ENCODE data around the gene NOS2. TPM values are rescaled to one million over a fixed set of nuclear protein-coding genes. Genes with fewer than 3 reads are reported as not detected.

The NOS2 gene
- polyA plus RNA-seq, 1 donor (not counting 4 experiments of a cell fraction or from before 2014, with no cell fraction given): not detected

DNA sequence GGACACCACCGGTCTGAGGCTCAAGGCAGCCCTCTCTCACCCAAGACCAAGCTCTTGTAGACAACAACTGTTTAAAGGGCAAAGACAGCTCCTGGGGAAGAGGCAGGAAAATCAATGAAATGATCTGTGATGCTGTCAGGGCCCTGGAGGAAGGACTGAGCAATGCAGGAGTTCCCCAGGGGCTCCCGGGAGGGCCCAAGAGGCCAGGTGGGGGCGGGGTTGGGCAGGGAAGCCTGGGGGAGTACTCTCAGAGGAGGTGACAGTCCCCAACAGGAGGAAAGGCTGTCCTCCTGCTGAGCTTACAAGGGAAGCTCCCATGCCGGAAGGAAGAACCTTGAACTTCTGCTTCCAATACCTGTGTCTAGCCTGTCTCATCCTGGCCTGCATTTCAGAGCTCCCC is 8.3 kb upstream of the NOS2 start:
- Histone ChIP-seq H4K20me1 (ENCODE audit: control insufficient read depth, extremely low read depth, insufficient read depth, low read length) (no peaks in the 10 kb centered on the region), H3K4me3 (ENCODE audit: control insufficient read depth in 2 of 3, extremely low read depth in 1 of 3, insufficient read depth in 2 of 3, low read depth in 1 of 3, low read length in 3 of 3) (no peak overlapping the region), H3K4me2 (ENCODE audit: control insufficient read depth, extremely low read depth, insufficient read depth, low read depth, low read length) (no peak overlapping the region), H3K79me2 (ENCODE audit: control insufficient read depth, insufficient read depth, low read length) (no peaks in the 10 kb centered on the region), H3K9me1 (ENCODE audit: control insufficient read depth, extremely low read depth, insufficient read depth, low read length) (no peaks in the 10 kb centered on the region), H3K9me3 (ENCODE audit: control insufficient read depth, low read depth, low read length) (no peaks in the 10 kb centered on the region), H3K27me3 (ENCODE audit: control insufficient read depth, extremely low read depth, insufficient read depth, low read length) (peaks cover 18% of the 10 kb centered on the region), H2AFZ (ENCODE audit: control insufficient read depth, low read length) (no peak overlapping the region), H3K4me1 (ENCODE audit: control insufficient read depth, extremely low read depth, insufficient read depth, low read length) (peaks cover 5% of the 10 kb centered on the region), H3K27ac (ENCODE audit: control insufficient read depth, insufficient read depth, low read length) (no peak overlapping the region), H3K9ac (ENCODE audit: control insufficient read depth, extremely low read depth, insufficient read depth, low read length) (no peak overlapping the region), H3K36me3 (ENCODE audit: control insufficient read depth in 2 of 2, extremely low read depth in 1 of 2, insufficient read depth in 2 of 2, low read length in 2 of 2) (no peaks in the 10 kb centered on the region)
- dilution Hi-C loops (cut with MboI; ENCODE audit: extremely low pct_ligation_motif_present, low sequenced_read_pairs): no loop called here
- DNase-seq (ENCODE audit: low read depth, low spot score): no peak
- TF ChIP-seq EZH2 (IDR thresholded peaks at IDR 0.05; ENCODE audit: low read length): no peak
- TF ChIP-seq, protein P1, sequence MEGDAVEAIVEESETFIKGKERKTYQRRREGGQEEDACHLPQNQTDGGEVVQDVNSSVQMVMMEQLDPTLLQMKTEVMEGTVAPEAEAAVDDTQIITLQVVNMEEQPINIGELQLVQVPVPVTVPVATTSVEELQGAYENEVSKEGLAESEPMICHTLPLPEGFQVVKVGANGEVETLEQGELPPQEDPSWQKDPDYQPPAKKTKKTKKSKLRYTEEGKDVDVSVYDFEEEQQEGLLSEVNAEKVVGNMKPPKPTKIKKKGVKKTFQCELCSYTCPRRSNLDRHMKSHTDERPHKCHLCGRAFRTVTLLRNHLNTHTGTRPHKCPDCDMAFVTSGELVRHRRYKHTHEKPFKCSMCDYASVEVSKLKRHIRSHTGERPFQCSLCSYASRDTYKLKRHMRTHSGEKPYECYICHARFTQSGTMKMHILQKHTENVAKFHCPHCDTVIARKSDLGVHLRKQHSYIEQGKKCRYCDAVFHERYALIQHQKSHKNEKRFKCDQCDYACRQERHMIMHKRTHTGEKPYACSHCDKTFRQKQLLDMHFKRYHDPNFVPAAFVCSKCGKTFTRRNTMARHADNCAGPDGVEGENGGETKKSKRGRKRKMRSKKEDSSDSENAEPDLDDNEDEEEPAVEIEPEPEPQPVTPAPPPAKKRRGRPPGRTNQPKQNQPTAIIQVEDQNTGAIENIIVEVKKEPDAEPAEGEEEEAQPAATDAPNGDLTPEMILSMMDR (optimal IDR thresholded peaks at IDR 0.05 in 1 of 3, IDR thresholded peaks at IDR 0.05 in 1 of 3, conservative IDR thresholded peaks at IDR 0.05 in 1 of 3; ENCODE audit: extremely low read depth in 1 of 3, insufficient read depth in 2 of 3, low read length in 3 of 3): no peak
- FAIRE-seq: no peak

DNA sequence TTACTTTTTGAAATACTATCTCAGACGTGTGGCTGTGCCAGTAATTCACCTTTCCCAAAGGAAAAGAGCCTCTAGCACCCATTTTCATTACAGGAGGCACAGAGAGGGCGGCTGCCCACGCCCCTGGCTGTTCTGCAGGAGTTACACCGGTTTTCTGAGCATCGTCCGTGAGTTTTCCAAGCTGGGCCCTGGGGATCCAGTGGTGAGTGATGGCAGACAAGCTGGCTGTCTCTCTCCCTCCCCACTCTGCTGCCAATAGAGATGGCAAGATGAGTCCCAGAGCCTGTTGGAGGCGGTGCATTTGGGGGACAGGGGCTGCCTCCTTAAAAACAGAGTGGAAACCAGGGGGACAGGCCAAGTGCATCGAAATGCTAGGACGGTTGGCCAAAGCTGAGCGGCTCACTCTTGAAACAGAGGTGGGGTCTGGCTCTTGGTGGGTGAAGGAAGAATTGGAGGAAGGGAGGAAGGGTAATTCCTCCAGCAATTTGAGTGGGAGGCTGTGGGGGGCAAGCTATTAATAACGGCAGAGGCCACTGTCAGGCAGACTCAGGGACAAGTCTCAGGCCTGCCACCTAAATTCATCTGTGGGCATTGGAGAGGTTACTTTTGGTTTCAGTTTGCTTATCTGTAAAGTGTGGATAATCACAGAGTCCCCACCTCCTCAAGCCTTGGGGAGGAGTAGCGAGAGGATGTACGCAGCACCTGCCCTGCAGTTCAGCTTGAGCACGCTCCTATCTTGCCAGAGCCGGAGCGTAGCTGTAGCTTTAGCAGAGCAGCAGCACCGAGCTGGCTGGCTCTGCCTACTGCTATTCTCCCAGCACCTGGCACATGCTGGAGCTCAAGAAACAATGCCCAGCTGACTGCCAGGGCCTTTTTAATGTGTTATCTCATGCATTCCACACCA is 7.5 kb upstream of the NOS2 start:
- H3K36me3 ChIP-seq (ENCODE audit: control insufficient read depth in 2 of 2, extremely low read depth in 1 of 2, insufficient read depth in 2 of 2, low read length in 2 of 2): no peaks in the 10 kb centered on the region
- H3K27ac ChIP-seq (ENCODE audit: control insufficient read depth, insufficient read depth, low read length): no peak overlapping the region
- H3K9me3 ChIP-seq (ENCODE audit: control insufficient read depth, low read depth, low read length): no peaks in the 10 kb centered on the region
- DNase-seq (ENCODE audit: low read depth, low spot score) (no peak), FAIRE-seq (no peak)
- H3K9me1 ChIP-seq (ENCODE audit: control insufficient read depth, extremely low read depth, insufficient read depth, low read length): no peaks in the 10 kb centered on the region
- peaks cover 5% of the 10 kb centered on the region for H3K4me1 ChIP-seq (ENCODE audit: control insufficient read depth, extremely low read depth, insufficient read depth, low read length)
- H4K20me1 ChIP-seq (ENCODE audit: control insufficient read depth, extremely low read depth, insufficient read depth, low read length): no peaks in the 10 kb centered on the region
- H3K79me2 ChIP-seq (ENCODE audit: control insufficient read depth, insufficient read depth, low read length): no peaks in the 10 kb centered on the region
- no peak for TF ChIP-seq EZH2 (IDR thresholded peaks at IDR 0.05; ENCODE audit: low read length)
- TF ChIP-seq, protein P1 (optimal IDR thresholded peaks at IDR 0.05 in 1 of 3, IDR thresholded peaks at IDR 0.05 in 1 of 3, conservative IDR thresholded peaks at IDR 0.05 in 1 of 3; ENCODE audit: extremely low read depth in 1 of 3, insufficient read depth in 2 of 3, low read length in 3 of 3): no peak
- dilution Hi-C loops (cut with MboI; ENCODE audit: extremely low pct_ligation_motif_present, low sequenced_read_pairs): no loop called here
- no peak overlapping the region for H3K4me2 ChIP-seq (ENCODE audit: control insufficient read depth, extremely low read depth, insufficient read depth, low read depth, low read length)
- no peak overlapping the region for H3K9ac ChIP-seq (ENCODE audit: control insufficient read depth, extremely low read depth, insufficient read depth, low read length)
- H3K4me3 ChIP-seq (ENCODE audit: control insufficient read depth in 2 of 3, extremely low read depth in 1 of 3, insufficient read depth in 2 of 3, low read depth in 1 of 3, low read length in 3 of 3): no peak overlapping the region
- no peak overlapping the region for H2AFZ ChIP-seq (ENCODE audit: control insufficient read depth, low read length)
- peaks cover 23% of the 10 kb centered on the region for H3K27me3 ChIP-seq (ENCODE audit: control insufficient read depth, extremely low read depth, insufficient read depth, low read length)
